IPS-18a (cell line): ENCODE data around the gene PPARGC1A.

Experiments used
- H3K27ac ChIP-seq: one replicate; pipeline ENCODE4 v1.5.1; 2013; ENCODE audit warnings: low read length
- H3K27me3 ChIP-seq: one replicate; pipeline ENCODE4 v1.6.1; 2013; ENCODE audit warnings: mild to moderate bottlenecking, low read length; ENCODE audit not compliant: control insufficient read depth, insufficient read depth
- H3K36me3 ChIP-seq: one replicate; pipeline ENCODE4 v1.6.1; 2013; ENCODE audit warnings: low read depth, low read length; ENCODE audit not compliant: control insufficient read depth
- H3K4me1 ChIP-seq: one replicate; pipeline ENCODE4 v1.6.1; 2013; ENCODE audit warnings: low read depth, low read length; ENCODE audit not compliant: control insufficient read depth
- H3K4me3 ChIP-seq: one replicate; pipeline ENCODE4 v1.5.1; 2013; ENCODE audit warnings: low read length
- H3K9ac ChIP-seq: one replicate; pipeline ENCODE4 v1.6.1; 2013; ENCODE audit warnings: mild to moderate bottlenecking, low read length, moderate library complexity
- H3K9me3 ChIP-seq: one replicate; pipeline ENCODE4 v1.6.1; 2013; ENCODE audit warnings: low read depth, low read length; ENCODE audit not compliant: control insufficient read depth

The PPARGC1A gene

GRCh38 chr4:23856630-23857029, 33.2 kb downstream of the PPARGC1A start:
- H3K4me3 ChIP-seq = no peak overlapping the region
- no peaks in the 10 kb centered on the region for H3K27me3 ChIP-seq
- no peak overlapping the region for H3K27ac ChIP-seq
- H3K9ac ChIP-seq = no peak overlapping the region
- no peaks in the 10 kb centered on the region for H3K9me3 ChIP-seq
- H3K4me1 ChIP-seq = peaks cover 10% of the 10 kb centered on the region
- no peaks in the 10 kb centered on the region for H3K36me3 ChIP-seq

GRCh38 chr4:23855912-23856605, 33.8 kb downstream of the PPARGC1A start:
- Histone ChIP-seq H3K27me3 (no peaks in the 10 kb centered on the region), H3K27ac (no peak overlapping the region), H3K4me3 (no peak overlapping the region), H3K9ac (no peak overlapping the region), H3K4me1 (peaks cover 14% of the 10 kb centered on the region), H3K36me3 (no peaks in the 10 kb centered on the region), H3K9me3 (no peaks in the 10 kb centered on the region)

- Histone ChIP-seq H3K36me3 (no peaks in the 10 kb centered on the region), H3K9ac (no peak overlapping the region), H3K4me3 (no peak overlapping the region), H3K27ac (no peak overlapping the region), H3K4me1 (peaks cover 14% of the 10 kb centered on the region), H3K9me3 (no peaks in the 10 kb centered on the region), H3K27me3 (no peaks in the 10 kb centered on the region)
Measured at GRCh38 chr4:23853986-23854660, 35.7 kb downstream of the PPARGC1A start.

GRCh38 chr4:23851464-23851863, 38.4 kb downstream of the PPARGC1A start:
- Histone ChIP-seq H3K9me3 (no peaks in the 10 kb centered on the region), H3K9ac (no peak overlapping the region), H3K27me3 (no peaks in the 10 kb centered on the region), H3K4me1 (peaks cover 14% of the 10 kb centered on the region), H3K36me3 (no peaks in the 10 kb centered on the region), H3K4me3 (no peak overlapping the region), H3K27ac (no peak overlapping the region)

- H3K27me3 ChIP-seq = no peaks in the 10 kb centered on the region
- H3K9ac ChIP-seq = no peak overlapping the region
- no peak overlapping the region for H3K27ac ChIP-seq
- H3K9me3 ChIP-seq = no peaks in the 10 kb centered on the region
- no peak overlapping the region for H3K4me3 ChIP-seq
- peaks cover 10% of the 10 kb centered on the region for H3K4me1 ChIP-seq
- H3K36me3 ChIP-seq = no peaks in the 10 kb centered on the region
Measured at GRCh38 chr4:23847158-23847557, 42.7 kb downstream of the PPARGC1A start.

GRCh38 chr4:23844961-23845360, 44.9 kb downstream of the PPARGC1A start:
- Histone ChIP-seq H3K9me3 (no peaks in the 10 kb centered on the region), H3K27ac (no peak overlapping the region), H3K36me3 (no peaks in the 10 kb centered on the region), H3K27me3 (no peaks in the 10 kb centered on the region), H3K4me3 (no peak overlapping the region), H3K9ac (no peak overlapping the region), H3K4me1 (no peaks in the 10 kb centered on the region)

- Histone ChIP-seq H3K27me3 (no peaks in the 10 kb centered on the region), H3K4me1 (no peaks in the 10 kb centered on the region), H3K4me3 (no peak overlapping the region), H3K27ac (no peak overlapping the region), H3K9ac (no peak overlapping the region), H3K9me3 (no peaks in the 10 kb centered on the region), H3K36me3 (no peaks in the 10 kb centered on the region)
Measured at GRCh38 chr4:23839279-23839678, 50.6 kb downstream of the PPARGC1A start.

- Histone ChIP-seq H3K9ac (no peak overlapping the region), H3K9me3 (no peaks in the 10 kb centered on the region), H3K4me3 (no peak overlapping the region), H3K27me3 (no peaks in the 10 kb centered on the region), H3K27ac (no peak overlapping the region), H3K36me3 (no peaks in the 10 kb centered on the region), H3K4me1 (no peaks in the 10 kb centered on the region)
Measured at GRCh38 chr4:23838607-23839006, 51.2 kb downstream of the PPARGC1A start.

- Histone ChIP-seq H3K9ac (no peak overlapping the region), H3K4me3 (no peak overlapping the region), H3K4me1 (no peaks in the 10 kb centered on the region), H3K36me3 (no peaks in the 10 kb centered on the region), H3K27ac (no peak overlapping the region), H3K9me3 (no peaks in the 10 kb centered on the region), H3K27me3 (no peaks in the 10 kb centered on the region)
Measured at GRCh38 chr4:23838131-23838530, 51.7 kb downstream of the PPARGC1A start.

GRCh38 chr4:23837371-23837770, 52.5 kb downstream of the PPARGC1A start:
- no peak overlapping the region for H3K4me3 ChIP-seq
- H3K36me3 ChIP-seq = no peaks in the 10 kb centered on the region
- H3K27ac ChIP-seq = no peak overlapping the region
- no peak overlapping the region for H3K9ac ChIP-seq
- no peaks in the 10 kb centered on the region for H3K4me1 ChIP-seq
- no peaks in the 10 kb centered on the region for H3K27me3 ChIP-seq
- H3K9me3 ChIP-seq = no peaks in the 10 kb centered on the region

GRCh38 chr4:23835774-23836478, 53.9 kb downstream of the PPARGC1A start:
- Histone ChIP-seq H3K27me3 (no peaks in the 10 kb centered on the region), H3K27ac (no peak overlapping the region)

More at GRCh38 chr4:23835774-23836478, 53.9 kb downstream of the PPARGC1A start:
- Histone ChIP-seq H3K36me3 (no peaks in the 10 kb centered on the region), H3K4me3 (no peak overlapping the region), H3K9ac (no peak overlapping the region), H3K9me3 (no peaks in the 10 kb centered on the region), H3K4me1 (no peaks in the 10 kb centered on the region)
